HEK293 (cell line): ENCODE results near the gene MAGEF1.

Experiments
- YY1 ChIP-seq: fragments of 450-650 bp; formaldehyde crosslinking; IDR thresholded peaks from 2 replicates; pipeline ENCODE4 v1.5.1; 2018; ENCODE audit warnings: missing biosample characterization, missing genetic modification characterization
- ZNF121 ChIP-seq: fragments of 450-650 bp; formaldehyde crosslinking; IDR thresholded peaks from 2 replicates; pipeline ENCODE4 v1.5.1; 2016; ENCODE audit warnings: missing biosample characterization, missing genetic modification characterization
- ZNF211 ChIP-seq: fragments of 450-650 bp; formaldehyde crosslinking; IDR thresholded peaks from 2 replicates; pipeline ENCODE4 v1.5.1; 2016; ENCODE audit warnings: low read depth, missing biosample characterization, missing genetic modification characterization
- ZNF324 ChIP-seq: fragments of 450-650 bp; formaldehyde crosslinking; IDR thresholded peaks from 2 replicates; pipeline ENCODE4 v1.5.1; 2016; ENCODE audit warnings: missing biosample characterization, missing genetic modification characterization
- ZNF354C ChIP-seq: fragments of 450-650 bp; formaldehyde crosslinking; IDR thresholded peaks from 2 replicates; pipeline ENCODE4 v1.5.1; 2016; ENCODE audit warnings: missing biosample characterization, missing genetic modification characterization, low read depth, borderline replicate concordance
- ZNF391 ChIP-seq: fragments of 450-650 bp; formaldehyde crosslinking; IDR thresholded peaks from 2 replicates; pipeline ENCODE4 v1.5.1; 2016; ENCODE audit warnings: low read depth, missing biosample characterization, missing genetic modification characterization, borderline replicate concordance
- ZNF561 ChIP-seq: fragments of 450-650 bp; IDR thresholded peaks from 2 replicates; pipeline ENCODE4 v1.5.1; 2018; ENCODE audit warnings: missing biosample characterization, missing genetic modification characterization, borderline replicate concordance
- TF ChIP-seq, protein P1 (sequence below): fragments of 450-650 bp; formaldehyde crosslinking; IDR thresholded peaks from 2 replicates; pipeline ENCODE4 v1.5.1; 2016; ENCODE audit warnings: missing biosample characterization, missing genetic modification characterization
- TF ChIP-seq, protein P2 (sequence below): sonication (generic); formaldehyde crosslinking; IDR thresholded peaks from 2 replicates; pipeline ENCODE4 v1.8.1; 2022; ENCODE audit warnings: mild to moderate bottlenecking, moderate library complexity, missing genetic modification reagents

DNA sequence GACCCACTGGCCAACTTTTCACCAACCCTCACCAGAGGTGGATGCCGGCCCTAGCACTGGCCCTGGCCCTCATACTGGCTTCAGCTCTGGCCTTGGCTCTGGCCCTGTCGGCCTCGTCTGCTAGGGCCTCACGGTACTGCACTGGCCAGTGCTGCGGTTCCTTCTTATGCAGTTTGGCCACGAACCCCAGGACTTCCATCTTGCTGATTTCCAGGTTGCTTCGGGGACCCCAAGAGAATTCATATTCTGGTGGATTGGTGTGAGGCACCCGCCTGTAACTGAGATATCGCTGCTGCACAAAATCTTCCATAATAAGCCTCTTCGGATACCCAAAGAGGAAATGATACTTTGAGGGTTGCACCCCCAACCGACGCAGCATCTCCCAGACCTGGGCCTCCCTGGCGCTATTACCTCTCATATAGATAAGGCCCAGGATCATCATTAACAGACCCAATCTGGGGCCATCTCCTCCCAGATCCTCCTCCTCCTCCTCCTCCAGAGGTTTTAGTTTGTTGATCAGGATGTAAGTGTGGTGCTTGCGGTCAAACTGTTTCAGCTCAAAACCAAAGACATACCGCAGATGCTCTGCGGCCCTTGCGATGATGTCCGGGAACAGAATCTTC lies 883 bp downstream of the MAGEF1 start:
- TF ChIP-seq, protein P1, sequence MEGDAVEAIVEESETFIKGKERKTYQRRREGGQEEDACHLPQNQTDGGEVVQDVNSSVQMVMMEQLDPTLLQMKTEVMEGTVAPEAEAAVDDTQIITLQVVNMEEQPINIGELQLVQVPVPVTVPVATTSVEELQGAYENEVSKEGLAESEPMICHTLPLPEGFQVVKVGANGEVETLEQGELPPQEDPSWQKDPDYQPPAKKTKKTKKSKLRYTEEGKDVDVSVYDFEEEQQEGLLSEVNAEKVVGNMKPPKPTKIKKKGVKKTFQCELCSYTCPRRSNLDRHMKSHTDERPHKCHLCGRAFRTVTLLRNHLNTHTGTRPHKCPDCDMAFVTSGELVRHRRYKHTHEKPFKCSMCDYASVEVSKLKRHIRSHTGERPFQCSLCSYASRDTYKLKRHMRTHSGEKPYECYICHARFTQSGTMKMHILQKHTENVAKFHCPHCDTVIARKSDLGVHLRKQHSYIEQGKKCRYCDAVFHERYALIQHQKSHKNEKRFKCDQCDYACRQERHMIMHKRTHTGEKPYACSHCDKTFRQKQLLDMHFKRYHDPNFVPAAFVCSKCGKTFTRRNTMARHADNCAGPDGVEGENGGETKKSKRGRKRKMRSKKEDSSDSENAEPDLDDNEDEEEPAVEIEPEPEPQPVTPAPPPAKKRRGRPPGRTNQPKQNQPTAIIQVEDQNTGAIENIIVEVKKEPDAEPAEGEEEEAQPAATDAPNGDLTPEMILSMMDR (tag by site-specific recombination), result no peak
- TF ChIP-seq YY1 (tag by site-specific recombination), result no peak
- TF ChIP-seq ZNF211 (tag by site-specific recombination), result no peak
- no peak for TF ChIP-seq ZNF391 (tag by site-specific recombination)
- no peak for TF ChIP-seq ZNF354C (tag by site-specific recombination)
- TF ChIP-seq, protein P2, sequence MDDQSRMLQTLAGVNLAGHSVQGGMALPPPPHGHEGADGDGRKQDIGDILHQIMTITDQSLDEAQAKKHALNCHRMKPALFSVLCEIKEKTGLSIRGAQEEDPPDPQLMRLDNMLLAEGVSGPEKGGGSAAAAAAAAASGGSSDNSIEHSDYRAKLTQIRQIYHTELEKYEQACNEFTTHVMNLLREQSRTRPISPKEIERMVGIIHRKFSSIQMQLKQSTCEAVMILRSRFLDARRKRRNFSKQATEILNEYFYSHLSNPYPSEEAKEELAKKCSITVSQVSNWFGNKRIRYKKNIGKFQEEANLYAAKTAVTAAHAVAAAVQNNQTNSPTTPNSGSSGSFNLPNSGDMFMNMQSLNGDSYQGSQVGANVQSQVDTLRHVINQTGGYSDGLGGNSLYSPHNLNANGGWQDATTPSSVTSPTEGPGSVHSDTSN (CRISPR knock-in tag), result no peak
- no peak for TF ChIP-seq ZNF324 (tag by site-specific recombination)
- no peak for TF ChIP-seq ZNF561
- TF ChIP-seq ZNF121 (tag by site-specific recombination), result no peak
